A673 (cell line): ENCODE measurements around the gene SYT17. TPM values are rescaled to one million over a fixed set of nuclear protein-coding genes. Genes with fewer than 3 reads are reported as not detected.

ENCODE experiments used
- BruUV-seq: library from RNA; stranded (reverse); fragments of 400-500 nt; replicated peaks from 2 replicates; lab custom pipeline; 2021; lab: Mats Ljungman, UMichigan
- CTCF ChIA-PET: fragments of 300-600 bp; sonication (Branson Sonifier 250); formaldehyde crosslinking; loops from one replicate; lab custom pipeline; 2022; ENCODE audit warnings: antibody characterized with exemption; lab: Charles Lee
- POLR2A ChIA-PET: fragments of 300-600 bp; sonication (Branson Sonifier 250); formaldehyde crosslinking; loops from one replicate; lab custom pipeline; 2022; ENCODE audit warnings: antibody characterized with exemption; ENCODE audit not compliant: low non-redundant PET; lab: Charles Lee
- DNase-seq: peaks from one replicate; pipeline ENCODE4 v3.0.0-alpha.2; 2015; ENCODE audit warnings: low spot score
- H3K27ac ChIP-seq: fragments of 200-600 bp; sonication (generic); 2 replicates; pipeline ENCODE4 v1.5.1; 2016; ENCODE audit warnings: mixed run types, low read depth, mild to moderate bottlenecking, mixed read lengths, antibody characterized with exemption, low read length; ENCODE audit not compliant: poor library complexity, severe bottlenecking
- H3K27me3 ChIP-seq: fragments of 200-600 bp; sonication (generic); replicated peaks from 2 replicates; pipeline ENCODE4 v1.6.1; 2017; ENCODE audit warnings: mixed run types, low read depth, mild to moderate bottlenecking, mixed read lengths, antibody characterized with exemption, low read length; ENCODE audit not compliant: insufficient read depth, poor library complexity
- H3K36me3 ChIP-seq: fragments of 200-600 bp; sonication (generic); 2 replicates; pipeline ENCODE4 v1.6.1; 2016; ENCODE audit warnings: mixed run types, mild to moderate bottlenecking, mixed read lengths, antibody characterized with exemption, low read length; ENCODE audit not compliant: insufficient read depth, poor library complexity, severe bottlenecking
- H3K4me1 ChIP-seq: fragments of 200-600 bp; sonication (generic); 2 replicates; pipeline ENCODE4 v1.6.1; 2017; ENCODE audit warnings: mixed run types, mild to moderate bottlenecking, mixed read lengths, antibody characterized with exemption, low read length; ENCODE audit not compliant: insufficient read depth, poor library complexity, severe bottlenecking
- H3K4me3 ChIP-seq: fragments of 200-600 bp; sonication (generic); 2 replicates; pipeline ENCODE4 v1.5.1; 2016; ENCODE audit warnings: low read depth, mixed run types, mild to moderate bottlenecking, mixed read lengths, low read length; ENCODE audit not compliant: poor library complexity, severe bottlenecking
- H3K9me3 ChIP-seq: fragments of 200-600 bp; sonication (generic); 2 replicates; pipeline ENCODE4 v1.6.1; 2016; ENCODE audit warnings: mixed run types, low read depth, mild to moderate bottlenecking, mixed read lengths, antibody characterized with exemption, low read length; ENCODE audit not compliant: poor library complexity, severe bottlenecking
- CTCF ChIP-seq: fragments of 300-800, 200-600 bp; sonication (generic); conservative IDR thresholded peaks from 2 replicates; pipeline ENCODE4 v1.5.1; 2017; ENCODE audit warnings: low read depth, mild to moderate bottlenecking, antibody characterized with exemption, low read length, moderate library complexity, mixed read lengths
- EZH2 ChIP-seq: fragments of 200-600 bp; sonication (generic); IDR thresholded peaks from 2 replicates; pipeline ENCODE4 v1.6.1; 2017; ENCODE audit warnings: borderline replicate concordance, low read depth, mild to moderate bottlenecking, mixed read lengths, antibody characterized with exemption, low read length; ENCODE audit not compliant: poor library complexity, severe bottlenecking
- intact Hi-C: fragments of 100-400 bp; cut with micrococcal nuclease; formaldehyde crosslinking; loops from one replicate; pipeline ENCODE4 v1.10.0; 2022; ENCODE audit not compliant: unreplicated experiment
- total RNA-seq: library from RNA; stranded (reverse); gene quantifications from 2 replicates; pipeline ENCODE4 v1.2.3, GENCODE V29; 2021

Gene SYT17
- total RNA-seq, 1 experiment from 2014 or later, result 0.24 TPM

GRCh38 chr16:19304750-19305149 lies 136.7 kb downstream of the SYT17 start:
- no peak for DNase-seq
- TF ChIP-seq EZH2 (no peak), CTCF (no peak)
- CTCF ChIA-PET, result no interaction called here
- intact Hi-C loops, result no loop called here
- Histone ChIP-seq H3K27me3 (no peaks in the 10 kb centered on the region), H3K4me3 (no peak overlapping the region), H3K36me3 (no peaks in the 10 kb centered on the region), H3K9me3 (no peaks in the 10 kb centered on the region), H3K4me1 (no peaks in the 10 kb centered on the region), H3K27ac (no peak overlapping the region)
- no TSS peak for BruUV-seq
- POLR2A ChIA-PET, result no interaction called here

- H3K27me3 ChIP-seq, result no peaks in the 10 kb centered on the region
- intact Hi-C loops, result no loop called here
- no TSS peak for BruUV-seq
- no peak overlapping the region for H3K4me3 ChIP-seq
- DNase-seq, result no peak
- no peaks in the 10 kb centered on the region for H3K4me1 ChIP-seq
- no peak overlapping the region for H3K27ac ChIP-seq
- TF ChIP-seq CTCF (no peak), EZH2 (no peak)
- no peaks in the 10 kb centered on the region for H3K36me3 ChIP-seq
- no peaks in the 10 kb centered on the region for H3K9me3 ChIP-seq
- CTCF ChIA-PET, result no interaction called here
- POLR2A ChIA-PET, result interaction anchor here (0.6 kb wide), 1 partner anchor 64 kb away, joined by 3 read pairs; no protein-coding TSS in a partner anchor
Measured at GRCh38 chr16:19305443-19305842, 137.4 kb downstream of the SYT17 start.

GRCh38 chr16:19307587-19308241 lies 139.7 kb downstream of the SYT17 start:
- no peak for DNase-seq
- no peaks in the 10 kb centered on the region for H3K9me3 ChIP-seq
- no peaks in the 10 kb centered on the region for H3K4me1 ChIP-seq
- POLR2A ChIA-PET, result no interaction called here
- H3K36me3 ChIP-seq, result no peaks in the 10 kb centered on the region
- TF ChIP-seq EZH2 (no peak), CTCF (no peak)
- H3K27me3 ChIP-seq, result no peaks in the 10 kb centered on the region
- H3K4me3 ChIP-seq, result no peak overlapping the region
- CTCF ChIA-PET, result no interaction called here
- no peak overlapping the region for H3K27ac ChIP-seq
- no TSS peak for BruUV-seq
- intact Hi-C loops, result no loop called here
